ENCODE measurements around the gene MPDU1. TPM values are rescaled to one million over a fixed set of nuclear protein-coding genes. Genes with fewer than 3 reads are reported as not detected.

The MPDU1 gene
- total and polyA plus RNA-seq, 2 of the 13 experiments (the other 11 are each of a cell fraction or from before 2014, with no cell fraction given): 112 to 167 TPM

GRCh38 chr17:7573324-7574080, 10.2 kb upstream of the MPDU1 start (continued):
- TF ChIP-seq DZIP1 (CRISPR knock-in tag; IDR thresholded peaks at IDR 0.05): no peak; the same call in 1 of the 2 replicates
- TF ChIP-seq ZBTB14 (CRISPR knock-in tag; IDR thresholded peaks at IDR 0.05): no peak; the same call in none of the 2 replicates
- 0 out of 2 replicates have a peak, but pooled peaks have one; percentile 13 for TF ChIP-seq ZNF615 (CRISPR knock-in tag; IDR thresholded peaks at IDR 0.05; ENCODE audit: borderline replicate concordance)
- TF ChIP-seq FUBP1 (CRISPR knock-in tag; IDR thresholded peaks at IDR 0.05; ENCODE audit: borderline replicate concordance): peak; percentile 70; the same call in 1 of the 2 replicates
- TF ChIP-seq ZNF264 (CRISPR knock-in tag; IDR thresholded peaks at IDR 0.05): 0 out of 2 replicates have a peak, but pooled peaks have one; percentile 45
- TF ChIP-seq IRF2 (CRISPR knock-in tag; IDR thresholded peaks at IDR 0.05): peak; percentile 77
- no peak; the same call in 1 of the 2 replicates for TF ChIP-seq CENPT (CRISPR knock-in tag; IDR thresholded peaks at IDR 0.05; ENCODE audit: low read depth)
- peak; percentile 9; the same call in 1 of the 2 replicates for TF ChIP-seq AFF4 (CRISPR knock-in tag; IDR thresholded peaks at IDR 0.05)
- TF ChIP-seq ZNF3 (CRISPR knock-in tag; IDR thresholded peaks at IDR 0.05): no peak
- peak; percentile 89 for TF ChIP-seq POLR2AphosphoS2 (IDR thresholded peaks at IDR 0.05; ENCODE audit: low read depth, low read length)
- TF ChIP-seq EHMT2 (IDR thresholded peaks at IDR 0.05; ENCODE audit: borderline replicate concordance, low read depth, low read length): no peak
- no peak for TF ChIP-seq ZNF431 (CRISPR knock-in tag; IDR thresholded peaks at IDR 0.05; ENCODE audit: borderline replicate concordance, low read depth)
- no peak for TF ChIP-seq ZFP37 (CRISPR knock-in tag; IDR thresholded peaks at IDR 0.05; ENCODE audit: borderline replicate concordance)
- TF ChIP-seq CHD4 (IDR thresholded peaks at IDR 0.05; ENCODE audit: borderline replicate concordance, low read length): no peak
- no peak for TF ChIP-seq KDM1A (CRISPR knock-in tag; IDR thresholded peaks at IDR 0.05)
- TF ChIP-seq JARID2 (CRISPR knock-in tag; IDR thresholded peaks at IDR 0.05; ENCODE audit: insufficient replicate concordance): no peak
- no peak for TF ChIP-seq MAFF (IDR thresholded peaks at IDR 0.05; ENCODE audit: low read depth, low read length)

Data from HepG2 (cell line).